Subcutaneous abdominal adipose tissue (tissue), 5 donors: ENCODE results near the gene SLC22A4.

Source experiments
- H3K27ac ChIP-seq: one replicate; pipeline ENCODE4 v1.7.0; 2013; ENCODE audit warnings: low read depth, mild to moderate bottlenecking, inconsistent platforms, low read length, moderate library complexity
- H3K27me3 ChIP-seq, 5 donors: one replicate each; pipeline ENCODE4 v1.7.0; 2013; ENCODE audit warnings: low read length in 5 of 5, inconsistent platforms in 1 of 5; ENCODE audit not compliant: control insufficient read depth in 5 of 5, insufficient read depth in 4 of 5
- H3K36me3 ChIP-seq, 5 donors: one replicate each; pipeline ENCODE4 v1.7.0; 2013; ENCODE audit warnings: low read length in 5 of 5; ENCODE audit not compliant: control insufficient read depth in 5 of 5, insufficient read depth in 5 of 5
- H3K4me1 ChIP-seq, 5 donors: one replicate each; pipeline ENCODE4 v1.7.0; 2013; ENCODE audit warnings: low read length in 5 of 5, mild to moderate bottlenecking in 3 of 5, moderate library complexity in 1 of 5; ENCODE audit not compliant: control insufficient read depth in 5 of 5, insufficient read depth in 5 of 5
- H3K4me3 ChIP-seq, 5 donors: one replicate each; pipeline ENCODE4 v1.7.0; 2013; ENCODE audit warnings: low read length in 5 of 5, low read depth in 1 of 5
- H3K9ac ChIP-seq, 5 donors: one replicate each; pipeline ENCODE4 v1.7.0; 2013; ENCODE audit warnings: low read length in 5 of 5, mild to moderate bottlenecking in 4 of 5, moderate library complexity in 3 of 5
- H3K9me3 ChIP-seq, 5 donors: one replicate each; pipeline ENCODE4 v1.7.0; 2013; ENCODE audit warnings: low read length in 5 of 5; ENCODE audit not compliant: control insufficient read depth in 5 of 5
- donor health status: healthy.
- donor health status: healthy.
- donor health status: healthy.
- donor health status: healthy.
- donor health status: healthy.

The SLC22A4 gene

DNA sequence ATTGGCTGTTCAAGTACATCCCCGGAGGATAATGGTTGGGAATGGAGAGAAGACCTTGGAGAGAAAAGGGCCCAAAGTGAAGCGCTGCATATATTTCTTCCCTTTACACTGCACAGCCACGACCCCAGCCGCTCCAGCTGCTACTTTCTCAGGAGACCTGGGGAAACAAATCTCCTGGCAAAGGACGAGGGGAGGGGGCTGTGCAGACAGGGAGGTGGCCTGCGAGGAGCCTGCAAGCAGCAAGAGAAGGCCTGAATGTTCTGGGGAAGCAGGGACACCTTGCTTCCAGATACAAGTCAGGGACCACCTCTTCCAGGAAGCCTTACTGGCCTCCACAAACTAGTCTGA is 37.4 kb upstream of the SLC22A4 start:
- Histone ChIP-seq H3K27me3 (peaks cover 0 to 8% (median 0%) of the 10 kb centered on the region in 5 donors), H3K9me3 (no peaks in the 10 kb centered on the region), H3K4me1 (peaks cover 7 to 70% (median 43%) of the 10 kb centered on the region in 5 donors), H3K27ac (no peak overlapping the region), H3K36me3 (no peaks in the 10 kb centered on the region), H3K4me3 (no peak overlapping the region), H3K9ac (no peak overlapping the region)

GRCh38 chr5:132257131-132258101 is 36.8 kb upstream of the SLC22A4 start, which contains the start of gene PDLIM4:
TSS of gene PDLIM4 (plus strand) at chr5:132257696. CDS start at chr5:132257735, 39 bp downstream.
- Histone ChIP-seq H3K9me3 (no peaks in the 10 kb centered on the region), H3K9ac (peak within 1 kb of the TSS; percentile 16 to 80 (median 54)), H3K27ac (peak within 1 kb of the TSS; percentile 81), H3K27me3 (peaks cover 0 to 8% (median 0%) of the 10 kb centered on the region in 5 donors), H3K4me3 (peak within 1 kb of the TSS; percentile 43 to 66 (median 59)), H3K36me3 (no peaks in the 10 kb centered on the region), H3K4me1 (peaks cover 7 to 76% (median 43%) of the 10 kb centered on the region in 5 donors)

DNA sequence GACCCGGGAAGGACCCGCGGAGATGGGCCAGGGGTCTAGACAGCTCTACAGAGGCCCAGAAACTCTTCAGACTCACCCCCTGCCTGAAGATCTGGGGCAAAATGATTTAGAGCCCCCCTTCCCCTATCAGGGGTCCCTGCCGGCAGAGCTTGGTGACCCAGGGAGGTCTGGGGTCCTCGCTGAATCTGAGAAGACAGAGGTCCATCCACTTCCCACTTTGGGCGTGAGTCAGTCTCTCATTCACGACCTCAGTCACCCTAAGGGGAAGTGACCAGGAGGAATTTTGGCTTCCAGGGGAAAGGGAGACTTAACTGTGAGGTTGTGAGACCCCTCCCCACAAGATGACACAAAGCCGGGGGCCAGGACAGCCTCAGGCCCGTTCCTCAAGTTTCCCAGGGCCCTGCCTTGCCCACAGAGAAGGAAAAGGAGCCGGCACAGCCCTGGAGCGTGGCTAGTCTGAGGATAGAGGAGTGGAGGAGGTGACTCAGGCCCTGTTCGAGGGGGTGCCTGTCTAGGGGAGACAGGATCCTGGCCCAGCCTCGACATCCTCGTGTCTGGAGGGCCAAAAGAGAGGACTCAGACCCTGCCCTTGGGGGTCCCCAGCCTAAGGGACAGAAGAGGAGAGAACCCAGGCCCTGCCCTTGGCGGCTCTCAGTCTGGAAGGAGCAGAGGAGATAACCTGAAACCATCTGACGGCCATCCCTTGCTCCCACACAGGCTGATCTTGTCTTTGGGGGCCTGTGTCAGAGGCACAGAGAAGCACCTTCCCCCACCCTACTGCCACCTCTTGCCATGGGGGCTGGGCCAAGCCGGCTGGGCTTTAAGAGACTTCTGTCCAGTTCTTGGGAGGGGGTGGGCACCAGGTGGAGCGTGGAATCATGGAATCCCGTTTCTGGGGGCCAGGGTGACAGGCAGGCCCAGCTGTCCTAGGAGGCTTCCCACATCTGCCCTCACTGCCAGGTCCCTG is 35.8 kb upstream of the SLC22A4 start:
- H3K4me1 ChIP-seq: peaks cover 7 to 85% (median 43%) of the 10 kb centered on the region in 5 donors
- H3K9ac ChIP-seq: peak overlapping the region; percentile 16 to 80 (median 54)
- H3K4me3 ChIP-seq: peak overlapping the region; percentile 43 to 66 (median 59)
- no peaks in the 10 kb centered on the region for H3K9me3 ChIP-seq
- no peaks in the 10 kb centered on the region for H3K36me3 ChIP-seq
- H3K27me3 ChIP-seq: peaks cover 0 to 8% (median 0%) of the 10 kb centered on the region in 5 donors
- H3K27ac ChIP-seq: peak overlapping the region; percentile 81

DNA sequence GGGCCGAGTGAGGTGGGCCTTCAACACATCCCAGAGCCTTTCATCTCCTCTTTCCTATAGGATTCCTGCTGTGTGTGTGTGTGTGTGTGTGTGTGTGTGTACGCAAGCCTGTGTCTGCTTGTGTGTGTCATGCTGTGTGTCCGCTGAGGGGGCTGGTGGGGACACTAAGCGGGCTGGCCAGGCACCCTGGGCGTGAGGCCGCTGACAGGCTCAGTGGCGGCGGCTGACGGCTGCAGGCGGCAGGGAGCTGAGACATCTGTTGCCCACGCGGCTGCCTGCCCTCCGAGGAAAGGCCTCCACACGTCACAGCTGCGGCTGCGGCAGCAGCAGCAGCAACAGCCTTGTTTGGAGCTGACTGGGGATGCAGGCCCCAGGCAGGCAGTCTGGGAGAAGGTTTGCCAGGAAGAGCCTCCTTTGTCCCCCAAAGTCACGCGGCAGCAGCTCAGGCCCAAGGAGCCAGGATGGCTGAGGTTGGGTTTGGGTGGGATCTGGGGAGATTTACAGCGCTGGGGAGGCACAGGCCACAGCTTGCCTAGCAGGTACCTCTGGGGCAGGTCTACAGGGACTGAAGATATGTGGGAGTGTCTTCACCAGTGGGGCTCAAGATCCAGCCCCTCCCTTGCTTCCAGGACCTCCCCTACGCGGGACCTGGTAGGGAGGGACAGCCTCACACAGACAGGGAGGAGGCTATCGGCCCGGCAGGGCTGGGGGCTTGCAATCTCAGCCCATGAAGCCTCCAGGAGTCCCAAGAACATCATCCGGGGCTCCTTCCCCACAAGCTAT is 34.9 kb upstream of the SLC22A4 start:
- Histone ChIP-seq H3K4me3 (peak overlapping the region; percentile 39 to 66 (median 58)), H3K9ac (peak overlapping the region in 4 of 5 donors; percentile 26 to 80 (median 51)), H3K4me1 (peaks cover 7 to 86% (median 47%) of the 10 kb centered on the region in 5 donors), H3K27me3 (peaks cover 0 to 8% (median 0%) of the 10 kb centered on the region in 5 donors), H3K9me3 (no peaks in the 10 kb centered on the region), H3K27ac (peak overlapping the region; percentile 81), H3K36me3 (no peaks in the 10 kb centered on the region)

- peaks cover 2 to 85% (median 42%) of the 10 kb centered on the region in 5 donors for H3K4me1 ChIP-seq
- H3K4me3 ChIP-seq: peak overlapping the region in 2 of 5 donors; percentile 39 to 66
- H3K9me3 ChIP-seq: no peaks in the 10 kb centered on the region
- peak overlapping the region in 2 of 5 donors; percentile 33 to 80 for H3K9ac ChIP-seq
- peak overlapping the region; percentile 81 for H3K27ac ChIP-seq
- peaks cover 0 to 8% (median 0%) of the 10 kb centered on the region in 5 donors for H3K27me3 ChIP-seq
- no peaks in the 10 kb centered on the region for H3K36me3 ChIP-seq
Observed at GRCh38 chr5:132260051-132260450, 34.1 kb upstream of the SLC22A4 start.

- Histone ChIP-seq H3K9ac (no peak overlapping the region), H3K27ac (no peak overlapping the region), H3K27me3 (peaks cover 0 to 8% (median 0%) of the 10 kb centered on the region in 5 donors), H3K4me1 (peaks cover 3 to 87% (median 46%) of the 10 kb centered on the region in 5 donors), H3K4me3 (no peak overlapping the region), H3K36me3 (no peaks in the 10 kb centered on the region), H3K9me3 (no peaks in the 10 kb centered on the region)
Observed at GRCh38 chr5:132260714-132261551, 33.3 kb upstream of the SLC22A4 start.

GRCh38 chr5:132261881-132262845 is 32.0 kb upstream of the SLC22A4 start:
- H3K27ac ChIP-seq: no peak overlapping the region
- no peak overlapping the region for H3K4me3 ChIP-seq
- H3K27me3 ChIP-seq: peaks cover 0 to 5% (median 0%) of the 10 kb centered on the region in 5 donors
- H3K9ac ChIP-seq: no peak overlapping the region
- H3K9me3 ChIP-seq: no peaks in the 10 kb centered on the region
- H3K4me1 ChIP-seq: peaks cover 6 to 87% (median 51%) of the 10 kb centered on the region in 5 donors
- peaks cover 0 to 8% (median 0%) of the 10 kb centered on the region in 5 donors for H3K36me3 ChIP-seq
